Spinal cord (tissue), 10 donors: ENCODE measurements around the gene KDM5A. TPM values are rescaled to one million over a fixed set of nuclear protein-coding genes. Genes with fewer than 3 reads are reported as not detected.
"Not testable (repeated sequence)": the region's sequence is repeated elsewhere in the genome, so short reads cannot be mapped to it uniquely, and the experiment has no call there.

ENCODE experiments used
- DNase-seq, 6 donors: peaks; one replicate each; pipeline versions ENCODE4 v3.0.0 to v3.0.0-alpha.2; 2013 to 2015; ENCODE audit warnings: low spot score in 6 of 6, low read depth in 4 of 6
- H3K27ac ChIP-seq: one replicate; pipeline ENCODE4 v1.5.1; 2013; ENCODE audit warnings: low read depth, low read length, control low read depth
- H3K27me3 ChIP-seq: one replicate; pipeline ENCODE4 v1.6.1; 2013; ENCODE audit warnings: low read length; ENCODE audit not compliant: control insufficient read depth, insufficient read depth
- H3K36me3 ChIP-seq: one replicate; pipeline ENCODE4 v1.6.1; 2013; ENCODE audit warnings: low read length; ENCODE audit not compliant: control insufficient read depth, insufficient read depth
- H3K4me1 ChIP-seq: one replicate; pipeline ENCODE4 v1.6.1; 2013; ENCODE audit warnings: low read length; ENCODE audit not compliant: control insufficient read depth, insufficient read depth
- H3K4me3 ChIP-seq: one replicate; pipeline ENCODE4 v1.5.1; 2013; ENCODE audit warnings: low read depth, low read length, control low read depth
- H3K9me3 ChIP-seq: one replicate; pipeline ENCODE4 v1.6.1; 2013; ENCODE audit warnings: low read length; ENCODE audit not compliant: control insufficient read depth, insufficient read depth
- WGBS: methylation state at CpG from one replicate; pipeline ENCODE4 v1.1.5; 2013; ENCODE audit warnings: missing lambda C conversion rate; ENCODE audit not compliant: insufficient coverage; 5-methylcytosine and 5-hydroxymethylcytosine counted together
- long read RNA-seq, 4 donors: transcript quantifications; one replicate each; lab custom pipeline, GENCODE V29; 2026
- polyA plus RNA-seq, 2 donors: library from polyadenylated mRNA; unstranded; fragments of 120-200 nt; gene quantifications; one replicate each; pipeline ENCODE4 v1.2.1, GENCODE V29; 2013; ENCODE audit not compliant: insufficient read length in 2 of 2
- total RNA-seq, 2 donors: library from RNA; depleted of rRNA in 1 of 2; stranded (reverse); fragments of 120-200 nt in 1 of 2; fragments of >200 nt in 1 of 2; gene quantifications; one replicate each; pipeline versions ENCODE4 v1.2.3 to v1.2.4, GENCODE V29; 2013 to 2014
- donor health status: healthy.

The KDM5A gene
- total RNA-seq = 10 to 100 TPM; 54.3 to 69.8 TPM
- 10 to 100 TPM; 16.9 to 25.9 TPM for polyA plus RNA-seq
- long read RNA-seq, donor 1, partial matches to known transcripts = 13 of 13 reads
- long read RNA-seq, donor 1, other reads (novel, unspliced or antisense) = 0 of 13 reads
- long read RNA-seq, donor 2 = 0 reads
- long read RNA-seq, donor 3 = 0 reads
- long read RNA-seq, donor 4, partial matches to known transcripts = 5 of 6 reads
- long read RNA-seq, donor 4, other reads (novel, unspliced or antisense) = 0 of 6 reads

DNA sequence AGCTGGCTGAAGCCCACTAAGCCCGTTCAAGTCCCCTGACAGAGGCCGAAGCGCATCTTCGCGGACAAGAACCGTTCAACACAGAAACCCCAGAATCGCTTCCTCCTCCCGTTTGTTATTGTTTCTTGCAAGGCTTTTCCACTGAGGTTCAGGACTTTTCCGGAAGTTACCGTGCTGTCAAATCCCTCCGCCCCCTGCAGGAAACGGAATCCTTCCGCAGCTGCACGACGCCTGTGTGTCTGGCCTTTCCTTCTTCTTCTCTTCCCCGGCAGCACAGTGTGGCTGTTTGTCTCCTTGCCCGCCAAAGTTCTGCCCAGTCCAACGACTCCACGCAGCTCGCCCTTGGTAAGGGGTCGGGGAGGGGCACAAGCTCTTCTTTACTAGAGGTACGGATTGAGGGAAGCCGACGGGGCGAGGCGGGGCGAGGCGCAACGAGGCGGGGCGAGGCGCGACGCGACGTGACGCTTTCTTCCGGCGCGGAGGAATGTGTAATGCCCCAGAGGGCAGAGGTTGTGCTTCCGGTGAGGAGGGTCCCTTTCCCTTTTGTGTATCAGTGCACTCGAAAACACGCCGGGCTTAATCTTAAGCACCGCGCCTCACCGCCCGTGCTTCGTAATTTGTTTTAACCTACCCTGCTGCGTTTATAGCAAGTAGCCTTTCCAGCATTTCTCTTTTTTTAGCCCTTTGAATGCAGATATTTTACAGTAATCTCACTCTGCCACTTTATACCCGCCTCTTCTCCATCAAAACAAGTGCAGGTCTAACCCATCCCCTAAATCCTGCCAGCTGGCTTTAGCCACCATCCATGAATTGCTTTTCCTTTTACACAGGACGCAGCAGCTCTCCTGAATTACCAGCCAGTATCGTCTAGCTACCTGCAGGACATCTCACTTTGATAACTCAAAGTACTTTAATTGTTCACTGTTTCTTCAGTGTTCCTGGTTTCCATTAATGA, at the start of gene KDM5A:
TSS of gene KDM5A (minus strand) at position 179 of the 955 bp plus-strand sequence. CDS start 229 bp downstream, outside the sequence.
- under 1% methylated on average over 49 of the region's 53 CpGs for WGBS
- H3K27ac ChIP-seq = peak within 1 kb of the TSS; percentile 99
- peak within 1 kb of the TSS; percentile 91 for H3K4me3 ChIP-seq
- H3K27me3 ChIP-seq = no peaks in the 10 kb centered on the region
- H3K9me3 ChIP-seq = no peaks in the 10 kb centered on the region
- peaks cover 3% of the 10 kb centered on the region for H3K36me3 ChIP-seq
- DNase-seq = peak; percentile 89 to 99 (median 96)
- H3K4me1 ChIP-seq = peaks cover 3% of the 10 kb centered on the region

DNA sequence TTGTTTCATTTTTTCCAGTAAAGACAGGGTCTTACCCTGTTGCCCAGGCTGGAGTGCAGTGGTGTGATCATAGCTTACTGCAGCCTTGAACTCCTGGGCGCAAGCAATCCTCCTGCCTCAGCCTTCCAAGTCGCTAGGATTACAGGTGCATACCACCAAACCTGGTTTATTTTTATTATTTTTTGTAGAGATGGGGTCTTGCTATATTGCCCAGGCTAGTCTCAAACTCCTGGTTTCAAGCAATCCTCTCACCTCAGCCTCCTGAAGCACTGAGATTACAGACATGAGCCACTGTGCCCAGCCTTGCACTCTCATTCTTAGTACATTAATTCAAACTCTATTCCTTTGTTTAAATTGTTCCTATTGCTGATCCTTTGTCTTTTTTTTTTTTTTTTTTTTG, 46.6 kb upstream of the KDM5A start:
- WGBS = no CpG with 5 or more reads among the region's 2 CpGs
- not testable (repeated sequence) for H3K9me3 ChIP-seq, H3K4me3 ChIP-seq, H3K4me1 ChIP-seq, H3K27ac ChIP-seq, DNase-seq, H3K27me3 ChIP-seq
- H3K36me3 ChIP-seq = peaks cover 30% of the 10 kb centered on the region

DNA sequence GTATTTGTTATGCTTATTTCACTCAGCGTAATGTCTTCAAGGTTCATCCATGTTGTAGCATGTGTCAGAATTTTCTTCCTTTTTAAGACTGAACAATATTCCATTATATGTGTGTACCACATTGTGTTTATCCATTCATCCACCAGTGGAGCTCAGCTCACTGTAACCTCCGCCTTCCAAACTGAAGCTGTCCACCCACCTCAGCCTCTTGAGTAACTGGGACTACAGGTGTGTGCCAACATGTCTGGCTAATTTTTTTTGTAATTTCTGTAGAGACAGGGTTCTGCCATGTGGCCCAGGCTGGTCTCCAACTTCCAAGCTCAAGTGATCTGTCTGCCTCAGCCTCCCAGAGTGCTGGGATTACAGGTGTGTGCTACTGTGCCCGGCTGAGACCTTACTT, 33.4 kb upstream of the KDM5A start:
- Histone ChIP-seq H3K9me3 (no peaks in the 10 kb centered on the region), H3K4me3 (no peak overlapping the region), H3K27ac (no peak overlapping the region), H3K36me3 (peaks cover 23% of the 10 kb centered on the region), H3K4me1 (no peaks in the 10 kb centered on the region), H3K27me3 (no peaks in the 10 kb centered on the region)
- no peak for DNase-seq
- WGBS = no CpG with 5 or more reads among the region's 3 CpGs

DNA sequence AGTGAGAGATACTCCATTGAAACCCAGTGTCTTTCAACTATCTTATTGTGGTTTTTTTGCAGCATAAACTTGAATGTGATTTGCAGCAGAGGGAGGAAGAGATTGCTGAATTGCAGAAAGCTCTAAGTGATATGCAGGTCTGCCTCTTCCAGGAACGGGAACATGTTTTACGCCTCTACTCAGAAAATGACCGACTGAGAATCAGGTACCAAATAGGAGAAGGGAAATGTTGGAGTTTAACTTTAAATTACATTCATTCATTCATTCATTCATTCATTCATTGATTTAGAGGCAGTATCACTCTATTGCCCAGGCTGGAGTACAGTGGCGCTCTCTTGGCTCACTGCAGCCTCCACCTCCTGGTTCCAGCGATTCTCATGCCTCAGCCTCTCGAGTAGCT, 29.3 kb upstream of the KDM5A start:
- 100% methylated on average over 3 of the region's 6 CpGs for WGBS
- H3K36me3 ChIP-seq = peaks cover 20% of the 10 kb centered on the region
- no peaks in the 10 kb centered on the region for H3K27me3 ChIP-seq
- no peaks in the 10 kb centered on the region for H3K4me1 ChIP-seq
- no peak overlapping the region for H3K4me3 ChIP-seq
- no peak overlapping the region for H3K27ac ChIP-seq
- no peak for DNase-seq
- no peaks in the 10 kb centered on the region for H3K9me3 ChIP-seq

DNA sequence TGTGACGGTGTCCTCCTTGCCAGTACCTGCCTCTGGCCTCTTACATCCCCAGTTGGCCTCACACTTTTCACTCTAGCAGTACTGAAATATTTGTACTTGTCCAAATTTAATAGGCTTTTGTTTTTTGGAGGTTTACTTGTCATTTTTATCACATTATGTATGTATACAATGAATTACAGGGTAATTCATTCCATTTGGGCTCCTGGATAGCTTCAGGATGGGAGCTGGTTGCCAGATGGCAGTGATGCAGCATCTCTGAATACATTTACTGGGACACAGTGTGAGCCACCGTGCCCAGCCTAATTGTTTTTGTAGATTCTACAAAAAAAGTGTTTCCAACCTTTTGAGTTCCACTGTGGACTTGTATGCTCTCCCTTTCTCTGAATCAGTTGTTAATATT, 25.7 kb upstream of the KDM5A start:
- H3K4me1 ChIP-seq = no peaks in the 10 kb centered on the region
- peaks cover 41% of the 10 kb centered on the region for H3K36me3 ChIP-seq
- WGBS = no CpG with 5 or more reads among the region's 2 CpGs
- H3K27ac ChIP-seq = no peak overlapping the region
- H3K9me3 ChIP-seq = no peaks in the 10 kb centered on the region
- no peak overlapping the region for H3K4me3 ChIP-seq
- peak in 1 of 6 donors; percentile 59 for DNase-seq
- H3K27me3 ChIP-seq = no peaks in the 10 kb centered on the region

DNA sequence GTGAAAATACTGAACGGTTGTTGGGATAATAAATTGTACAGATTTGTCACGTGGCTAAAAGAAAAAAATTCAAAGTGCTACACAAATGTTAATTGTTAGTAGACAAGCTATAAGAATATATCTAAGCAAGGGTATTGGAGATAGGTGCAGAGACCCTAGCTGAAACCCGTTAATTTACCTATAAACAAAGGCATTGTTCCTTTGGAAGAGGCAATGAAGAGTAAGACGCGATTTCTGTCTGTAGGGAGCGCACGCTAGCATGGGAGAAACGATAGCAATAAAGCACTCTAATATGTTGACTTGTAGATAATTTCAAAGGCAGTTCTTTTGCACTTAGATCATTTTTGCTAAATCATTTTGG, 12.9 kb upstream of the KDM5A start:
- Histone ChIP-seq H3K27ac (peak overlapping the region; percentile 87), H3K9me3 (no peaks in the 10 kb centered on the region), H3K4me3 (peak overlapping the region; percentile 92), H3K36me3 (peaks cover 3% of the 10 kb centered on the region), H3K4me1 (peaks cover 8% of the 10 kb centered on the region), H3K27me3 (no peaks in the 10 kb centered on the region)
- WGBS = 0% methylated on average over 1 of the region's 8 CpGs
- peak in 2 of 6 donors; percentile 38 to 64 for DNase-seq

DNA sequence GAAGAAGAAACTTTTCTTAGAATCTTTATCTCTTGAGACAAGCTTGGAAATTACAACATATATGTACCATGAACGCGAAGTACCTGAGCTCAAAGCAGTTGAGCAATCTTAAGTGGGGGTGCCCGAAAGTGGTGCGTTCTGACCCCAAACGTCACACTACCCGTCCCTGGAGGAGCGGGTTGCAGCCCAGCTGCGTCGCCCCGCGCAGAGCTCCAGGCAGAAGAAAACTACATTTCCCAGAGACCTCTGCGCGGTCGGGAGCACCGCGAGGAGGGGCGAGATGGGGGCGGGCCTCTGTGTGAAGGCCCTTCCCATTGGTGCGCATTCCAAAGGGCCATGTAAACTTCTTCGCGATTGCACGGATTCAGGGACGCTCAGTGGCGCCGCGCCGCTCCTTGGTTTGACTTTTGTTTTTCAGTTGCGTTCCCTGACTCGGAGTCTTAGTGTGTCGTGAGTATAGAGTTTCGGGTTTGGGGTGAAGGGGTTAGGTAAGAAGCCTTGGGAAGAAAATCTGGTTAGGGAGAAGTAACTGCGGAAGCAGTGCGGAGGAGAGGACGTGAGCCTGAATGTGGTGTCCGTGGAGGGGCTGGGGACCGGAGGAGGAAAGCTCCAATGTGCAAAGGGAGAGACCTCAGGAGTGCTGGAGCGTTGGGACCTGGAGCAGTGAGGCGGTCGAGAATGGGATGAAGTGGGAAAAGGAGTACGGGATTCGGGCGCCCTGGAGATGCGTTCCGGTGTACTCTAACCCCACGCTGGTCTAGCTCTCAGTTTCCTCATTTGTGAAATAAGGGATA, 12.3 kb upstream of the KDM5A start, which contains the start of gene CCDC77:
TSS of gene CCDC77 (plus strand) at position 410 of the 794 bp plus-strand sequence. CDS start 7,740 bp downstream, outside the sequence.
- H3K27ac ChIP-seq = peak within 1 kb of the TSS; percentile 87
- H3K36me3 ChIP-seq = no peaks in the 10 kb centered on the region
- DNase-seq = peak; percentile 89 to 98 (median 92)
- H3K4me1 ChIP-seq = peaks cover 8% of the 10 kb centered on the region
- WGBS = under 1% methylated on average over 45 of the region's 45 CpGs
- no peaks in the 10 kb centered on the region for H3K27me3 ChIP-seq
- no peaks in the 10 kb centered on the region for H3K9me3 ChIP-seq
- peak within 1 kb of the TSS; percentile 92 for H3K4me3 ChIP-seq

DNA sequence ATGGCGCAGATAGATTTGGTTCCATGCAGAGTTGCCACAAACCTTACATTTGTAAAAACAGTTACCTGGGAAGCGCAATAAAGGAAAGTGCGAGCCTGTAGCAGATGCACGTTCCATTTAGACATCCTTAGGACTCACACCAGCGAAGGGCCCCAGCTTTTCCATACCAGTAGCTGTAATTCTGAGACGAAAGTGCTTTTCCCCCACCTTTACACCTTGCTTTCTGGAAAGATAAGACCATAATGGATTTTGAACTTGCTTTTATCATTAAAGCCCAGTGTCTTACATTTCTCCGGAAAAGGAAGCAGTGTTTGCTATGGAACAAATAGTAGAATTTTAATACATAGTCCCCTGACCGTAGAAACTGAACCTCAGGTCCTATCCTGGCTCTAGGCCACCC, 11.7 kb upstream of the KDM5A start:
- no peaks in the 10 kb centered on the region for H3K27me3 ChIP-seq
- H3K27ac ChIP-seq = no peak overlapping the region
- DNase-seq = no peak
- peaks cover 8% of the 10 kb centered on the region for H3K4me1 ChIP-seq
- no peaks in the 10 kb centered on the region for H3K9me3 ChIP-seq
- H3K4me3 ChIP-seq = peak overlapping the region; percentile 92
- no peaks in the 10 kb centered on the region for H3K36me3 ChIP-seq
- 83% methylated on average over 6 of the region's 8 CpGs for WGBS

DNA sequence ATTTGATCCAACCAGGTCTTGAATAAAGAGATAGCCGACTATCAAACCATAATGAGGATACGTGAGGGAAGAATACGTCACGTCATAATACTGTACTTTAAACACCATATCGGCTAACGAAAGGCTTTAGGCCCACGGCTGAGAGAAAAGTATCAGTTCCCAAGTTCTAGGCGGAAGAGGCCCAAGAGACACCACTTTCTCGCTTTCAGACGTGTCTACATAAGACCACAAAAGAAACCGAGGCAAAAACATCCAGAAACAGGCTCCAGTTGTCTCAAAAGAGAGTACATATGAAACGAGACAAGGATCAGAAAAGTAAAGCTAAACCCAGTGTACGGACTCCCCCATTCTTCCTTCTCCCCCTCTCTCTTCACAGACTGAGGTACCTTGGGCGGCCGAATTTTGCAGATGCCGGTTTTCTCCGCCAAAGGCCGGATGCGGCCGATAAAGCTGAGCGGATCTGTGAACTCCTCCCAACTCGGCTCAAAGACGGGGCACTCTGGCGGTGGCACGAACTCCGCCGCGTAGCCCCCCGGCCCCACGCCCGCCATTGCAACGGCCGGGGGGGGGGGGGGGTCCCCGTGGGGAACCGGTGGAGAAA, 479 bp downstream of the KDM5A start:
- DNase-seq = peak in 2 of 6 donors; percentile 15 to 20
- Histone ChIP-seq H3K27ac (peak overlapping the region; percentile 99), H3K27me3 (no peaks in the 10 kb centered on the region), H3K4me3 (peak overlapping the region; percentile 91), H3K4me1 (peaks cover 3% of the 10 kb centered on the region), H3K36me3 (peaks cover 8% of the 10 kb centered on the region), H3K9me3 (no peaks in the 10 kb centered on the region)
- WGBS = under 1% methylated on average over 21 of the region's 35 CpGs
